Body of pancreas (tissue), 4 donors: ENCODE data around the gene PWWP2B. TPM values are rescaled to one million over a fixed set of nuclear protein-coding genes. Genes with fewer than 3 reads are reported as not detected.
A peak's percentile ranks its signal among the peaks of the same experiment; 100 is the strongest.

ENCODE experiments used
- ATAC-seq: fragments of 150-250 bp; one replicate; pipeline ENCODE4 v1.9.1; 2016
- DNase-seq, 4 donors: peaks; one replicate each; pipeline ENCODE4 v3.0.0-alpha.2; 2019
- H3K27ac ChIP-seq, 4 donors: fragments of 200-600 bp; sonication (generic); 1 replicate in 3 of 4; 2 replicates in 1 of 4; pipeline versions ENCODE4 v1.5.1 to v1.6.1; 2016 to 2019; ENCODE audit warnings: mild to moderate bottlenecking in 1 of 4, mixed read lengths in 1 of 4, moderate library complexity in 1 of 4
- H3K27me3 ChIP-seq, 2 donors: fragments of 200-600 bp; sonication (generic); one replicate each; pipeline ENCODE4 v1.6.0; 2016; ENCODE audit warnings: mild to moderate bottlenecking in 1 of 2
- H3K36me3 ChIP-seq, 2 donors: fragments of 200-600 bp; sonication (generic); replicated peaks in 1 of 2; 2 replicates each; pipeline ENCODE4 v1.5.1; 2016; ENCODE audit warnings: low read depth in 2 of 2; ENCODE audit not compliant: insufficient read depth in 1 of 2
- H3K4me1 ChIP-seq: fragments of 200-600 bp; sonication (generic); one replicate; pipeline ENCODE4 v1.6.0; 2016
- H3K4me3 ChIP-seq, 2 donors: fragments of 200-600 bp; sonication (generic); 1 replicate in 1 of 2; 2 replicates in 1 of 2; pipeline ENCODE4 v1.5.1; 2016 to 2019
- H3K9me3 ChIP-seq, 3 donors: fragments of 200-600 bp; sonication (generic); 1 replicate in 2 of 3; 2 replicates in 1 of 3; pipeline ENCODE4 v1.5.1; 2016
- POLR2A ChIP-seq, 3 donors: fragments of 450-650 bp; IDR thresholded peaks; one replicate each; pipeline ENCODE4 v1.6.1; 2016; ENCODE audit warnings: antibody characterized with exemption in 3 of 3, mild to moderate bottlenecking in 2 of 3
- WGBS, 2 donors: methylation state at CpG; one replicate each; pipeline ENCODE4 v1.1.5; 2017; 5-methylcytosine and 5-hydroxymethylcytosine counted together
- intact Hi-C: fragments of 100-400 bp; cut with DNase I; formaldehyde crosslinking; loops from one replicate; pipeline ENCODE4 v1.15.1; 2023
- total RNA-seq, 2 donors: library from RNA; depleted of rRNA; stranded (reverse); fragments of >200 nt; gene quantifications; one replicate each; pipeline ENCODE4 v1.1.0, GENCODE V29; 2016
- TF ChIP-seq, protein P1 (sequence below), 7 experiments: fragments of 450-650 bp in 4 of 7; fragments of 200-600 bp in 3 of 7; sonication (generic) in 3 of 7; IDR thresholded peaks; one replicate each; pipeline ENCODE4 v1.5.1; 2016 to 2019; ENCODE audit warnings: antibody characterized with exemption in 7 of 7

Gene PWWP2B
- total RNA-seq, 2 donors from 2014 or later = 31.9 to 46.5 TPM

DNA sequence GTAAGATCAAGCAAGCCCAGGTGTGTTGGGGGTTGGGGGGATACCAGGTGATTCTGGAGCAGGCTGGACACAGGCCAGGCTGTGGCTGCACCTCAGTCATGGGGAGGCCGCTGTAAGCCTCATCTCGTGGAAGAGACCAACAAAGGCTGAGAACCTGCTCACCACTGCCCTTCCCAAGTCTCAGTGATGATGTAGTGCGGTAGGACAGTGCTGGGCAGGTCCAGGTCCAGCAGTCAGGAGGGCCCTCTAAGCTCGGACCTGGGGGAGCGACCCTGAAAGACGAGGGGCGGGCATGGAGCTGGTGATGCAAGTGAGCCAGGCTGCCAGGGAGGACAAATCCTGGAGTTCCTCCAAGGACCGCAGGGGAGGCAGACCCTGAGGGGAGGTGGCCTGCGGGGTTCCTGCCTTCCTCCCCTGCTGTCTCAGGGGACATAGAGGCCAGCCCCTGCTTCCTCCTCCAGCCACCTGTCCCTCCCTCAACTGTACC, 3.3 kb upstream of the PWWP2B start:
- H3K4me1 ChIP-seq = peaks cover 40% of the 10 kb centered on the region
- H3K36me3 ChIP-seq = no peaks in the 10 kb centered on the region
- peak overlapping the region in 2 of 4 donors; percentile 19 to 34 for H3K27ac ChIP-seq
- H3K9me3 ChIP-seq = no peaks in the 10 kb centered on the region
- ATAC-seq = no peak
- 62 to 90% methylated on average over 2 to 5 of the region's 9 CpGs for WGBS, 2 donors
- H3K27me3 ChIP-seq = no peaks in the 10 kb centered on the region
- no peak overlapping the region for H3K4me3 ChIP-seq
- TF ChIP-seq POLR2A (IDR thresholded peaks at IDR 0.05) = no peak
- TF ChIP-seq, protein P1, sequence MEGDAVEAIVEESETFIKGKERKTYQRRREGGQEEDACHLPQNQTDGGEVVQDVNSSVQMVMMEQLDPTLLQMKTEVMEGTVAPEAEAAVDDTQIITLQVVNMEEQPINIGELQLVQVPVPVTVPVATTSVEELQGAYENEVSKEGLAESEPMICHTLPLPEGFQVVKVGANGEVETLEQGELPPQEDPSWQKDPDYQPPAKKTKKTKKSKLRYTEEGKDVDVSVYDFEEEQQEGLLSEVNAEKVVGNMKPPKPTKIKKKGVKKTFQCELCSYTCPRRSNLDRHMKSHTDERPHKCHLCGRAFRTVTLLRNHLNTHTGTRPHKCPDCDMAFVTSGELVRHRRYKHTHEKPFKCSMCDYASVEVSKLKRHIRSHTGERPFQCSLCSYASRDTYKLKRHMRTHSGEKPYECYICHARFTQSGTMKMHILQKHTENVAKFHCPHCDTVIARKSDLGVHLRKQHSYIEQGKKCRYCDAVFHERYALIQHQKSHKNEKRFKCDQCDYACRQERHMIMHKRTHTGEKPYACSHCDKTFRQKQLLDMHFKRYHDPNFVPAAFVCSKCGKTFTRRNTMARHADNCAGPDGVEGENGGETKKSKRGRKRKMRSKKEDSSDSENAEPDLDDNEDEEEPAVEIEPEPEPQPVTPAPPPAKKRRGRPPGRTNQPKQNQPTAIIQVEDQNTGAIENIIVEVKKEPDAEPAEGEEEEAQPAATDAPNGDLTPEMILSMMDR (IDR thresholded peaks at IDR 0.05) = no peak
- no peak for DNase-seq
- intact Hi-C loops = no loop called here

DNA sequence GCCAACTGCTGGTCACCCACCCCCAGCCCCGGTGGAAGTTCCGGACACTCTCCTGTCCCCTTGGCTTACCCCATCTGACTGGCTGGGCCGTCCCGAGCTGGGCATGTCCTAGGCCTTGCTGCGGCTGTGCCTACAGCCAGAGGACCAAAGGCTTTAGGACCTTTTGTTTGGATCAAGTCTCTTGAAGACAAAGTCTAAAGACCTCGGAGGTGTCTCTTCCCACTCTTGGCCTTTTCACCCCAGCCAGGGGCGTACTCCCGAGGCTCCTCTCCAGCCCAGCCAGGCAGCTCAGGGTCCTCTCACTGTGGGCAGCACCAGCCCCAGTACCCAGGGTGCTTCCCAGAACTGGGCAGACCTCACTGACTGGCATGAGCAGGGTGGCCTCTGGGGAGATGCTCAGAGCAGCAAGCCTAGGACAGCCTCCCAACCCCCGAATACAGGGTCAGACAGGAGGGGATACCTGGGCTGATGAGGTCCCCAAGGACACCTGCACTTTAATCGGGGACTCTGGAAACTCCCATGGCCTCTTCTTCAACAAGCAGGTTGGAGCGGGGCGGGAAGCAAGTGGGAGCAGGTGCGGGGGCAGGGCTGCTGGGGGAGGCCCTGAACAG, 2.7 kb upstream of the PWWP2B start:
- no peak for DNase-seq
- peak overlapping the region in 3 of 4 donors; percentile 97 for H3K27ac ChIP-seq

DNA sequence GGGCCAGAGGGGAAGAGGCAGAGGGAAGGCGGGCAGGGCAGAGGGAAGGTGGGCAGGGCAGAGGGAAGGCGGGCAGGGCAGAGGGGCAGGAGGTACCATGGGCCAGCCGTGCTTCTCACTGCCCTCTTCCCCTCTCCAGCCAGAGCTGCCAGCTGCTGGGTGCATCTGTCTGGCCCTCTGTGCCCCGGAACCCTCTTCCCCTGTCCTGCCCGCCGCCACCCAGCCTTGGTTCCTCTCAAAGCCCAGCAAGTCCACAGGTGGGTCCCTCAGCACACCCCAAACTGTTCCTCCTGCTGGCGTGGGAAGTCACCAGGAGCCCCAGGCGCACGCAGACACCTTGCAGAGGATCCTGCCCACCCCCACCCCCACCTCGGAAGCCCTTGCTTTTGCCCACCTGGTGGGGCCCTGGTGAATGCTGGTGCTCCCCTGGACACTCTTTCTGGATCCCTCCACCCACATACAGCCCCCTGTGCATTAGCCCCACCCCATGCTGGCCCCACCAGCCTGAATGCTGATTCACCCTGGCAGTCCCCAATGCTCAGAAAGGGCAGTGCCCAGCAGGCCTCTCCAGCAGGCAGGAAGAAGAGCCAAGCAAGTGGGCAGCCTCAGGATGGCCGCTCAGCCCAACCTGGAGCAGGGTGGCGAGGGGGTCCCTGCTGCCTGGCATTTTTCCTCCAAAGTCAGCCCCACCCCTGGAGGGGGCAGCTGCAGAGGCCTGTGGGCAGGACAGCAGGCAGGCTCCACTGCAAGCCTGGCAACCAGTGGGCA, 1.9 kb upstream of the PWWP2B start:
- Histone ChIP-seq H3K27me3 (no peaks in the 10 kb centered on the region), H3K36me3 (no peaks in the 10 kb centered on the region), H3K4me3 (no peak overlapping the region), H3K27ac (peak overlapping the region; percentile 97), H3K4me1 (peaks cover 41% of the 10 kb centered on the region), H3K9me3 (no peaks in the 10 kb centered on the region)
- 81 to 90% methylated on average over 9 to 12 of the region's 12 CpGs for WGBS, 2 donors
- TF ChIP-seq, protein P1 (IDR thresholded peaks at IDR 0.05) = no peak
- no peak for TF ChIP-seq POLR2A (IDR thresholded peaks at IDR 0.05)
- intact Hi-C loops = no loop called here
- ATAC-seq (no peak), DNase-seq (no peak)

More for the DNA sequence above, 2.7 kb upstream of the PWWP2B start:
- TF ChIP-seq, protein P1 (IDR thresholded peaks at IDR 0.05) = no peak
- TF ChIP-seq POLR2A (IDR thresholded peaks at IDR 0.05) = no peak
- H3K4me1 ChIP-seq = peaks cover 40% of the 10 kb centered on the region
- 82 to 90% methylated on average over 10 to 11 of the region's 13 CpGs for WGBS, 2 donors
- H3K9me3 ChIP-seq = no peaks in the 10 kb centered on the region
- no peaks in the 10 kb centered on the region for H3K27me3 ChIP-seq
- no peak for ATAC-seq
- H3K36me3 ChIP-seq = no peaks in the 10 kb centered on the region
- no peak overlapping the region for H3K4me3 ChIP-seq
- intact Hi-C loops = no loop called here

DNA sequence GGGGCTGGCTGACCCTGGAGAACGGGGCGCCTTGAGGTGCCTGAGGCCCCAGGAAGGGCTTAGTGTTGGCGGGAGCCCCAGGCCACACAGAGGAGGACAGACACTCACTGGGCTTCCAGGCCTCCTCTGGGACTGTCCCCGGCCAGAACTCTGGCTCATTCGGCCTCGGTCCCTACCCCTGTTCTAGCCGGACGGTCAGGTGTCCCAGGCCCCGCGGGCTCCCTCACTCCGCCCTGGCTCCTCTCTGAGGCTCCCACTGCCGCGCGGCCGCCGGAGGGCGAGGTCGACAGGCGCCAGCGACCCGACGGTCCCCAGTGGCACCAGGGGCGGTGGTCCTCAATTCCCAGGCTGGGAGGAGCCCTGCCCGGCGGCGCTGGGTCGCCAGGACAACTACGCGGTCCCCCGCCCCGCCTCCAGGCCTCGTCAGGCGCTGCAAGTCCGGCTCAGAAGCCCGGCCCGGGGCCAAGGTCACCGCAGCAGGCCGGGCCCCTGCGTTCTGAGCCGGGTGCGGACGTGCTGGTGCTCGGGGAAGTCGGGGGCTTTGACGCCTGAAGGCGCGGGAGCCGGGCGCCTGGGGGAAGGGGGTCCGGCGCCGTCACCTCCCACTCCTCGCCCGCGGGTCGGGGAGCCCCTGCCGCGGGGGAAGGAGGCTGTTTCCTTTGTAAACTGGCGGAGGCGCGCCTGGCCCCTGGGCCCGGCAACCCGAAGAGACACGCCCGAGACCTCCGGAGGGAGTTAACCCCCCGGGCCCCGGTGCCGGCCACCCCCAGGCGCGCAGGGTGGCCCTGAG, 1.1 kb upstream of the PWWP2B start:
- H3K36me3 ChIP-seq = no peaks in the 10 kb centered on the region

More for the DNA sequence above, 1.1 kb upstream of the PWWP2B start:
- peak; percentile 77 to 87 (median 84) for DNase-seq
- 8 to 90% methylated on average over 2 to 45 of the region's 71 CpGs for WGBS, 2 donors
- H3K4me1 ChIP-seq = peaks cover 49% of the 10 kb centered on the region
- peak overlapping the region; percentile 97 for H3K27ac ChIP-seq
- TF ChIP-seq, protein P1 (IDR thresholded peaks at IDR 0.05) = peak in 3 of 7 experiments; percentile 19 to 21 (median 20)
- TF ChIP-seq POLR2A (IDR thresholded peaks at IDR 0.05) = peak; percentile 57 to 68 (median 60)
- intact Hi-C loops = no loop called here
- peak; percentile 36 for ATAC-seq
- no peaks in the 10 kb centered on the region for H3K27me3 ChIP-seq
- no peak overlapping the region for H3K4me3 ChIP-seq
- no peaks in the 10 kb centered on the region for H3K9me3 ChIP-seq
